ENCODE measurements around the gene BOLA2. TPM values are rescaled to one million over a fixed set of nuclear protein-coding genes. Genes with fewer than 3 reads are reported as not detected.
"Not testable (repeated sequence)": the region's sequence is repeated elsewhere in the genome, so short reads cannot be mapped to it uniquely, and the experiment has no call there.

The BOLA2 gene
- 7.5 TPM for polyA plus RNA-seq (ENCODE audit: insufficient read length)
- long read RNA-seq, donor 1, transcript BOLA2-201 (3 exons, 1,012 nt), result major isoform, 26 of 26 reads
- long read RNA-seq, donor 1, partial matches to known transcripts, result 0 of 26 reads
- long read RNA-seq, donor 1, other reads (novel, unspliced or antisense), result 0 of 26 reads
- long read RNA-seq, donor 2, transcript BOLA2-201 (3 exons, 1,012 nt), result major isoform, 22 of 22 reads
- long read RNA-seq, donor 2, partial matches to known transcripts, result 0 of 22 reads
- long read RNA-seq, donor 2, other reads (novel, unspliced or antisense), result 0 of 22 reads
- long read RNA-seq, donor 3, transcript BOLA2-201 (3 exons, 1,012 nt), result major isoform, 14 of 14 reads
- long read RNA-seq, donor 3, partial matches to known transcripts, result 0 of 14 reads
- long read RNA-seq, donor 3, other reads (novel, unspliced or antisense), result 0 of 14 reads
- long read RNA-seq, donor 4, transcript BOLA2-201 (3 exons, 1,012 nt), result major isoform, 7 of 7 reads
- long read RNA-seq, donor 4, partial matches to known transcripts, result 0 of 7 reads
- long read RNA-seq, donor 4, other reads (novel, unspliced or antisense), result 0 of 7 reads
- long read RNA-seq, donor 5, transcript BOLA2-201 (3 exons, 1,012 nt), result major isoform, 36 of 49 reads
- long read RNA-seq, donor 5, partial matches to known transcripts, result 13 of 49 reads
- long read RNA-seq, donor 5, other reads (novel, unspliced or antisense), result 0 of 49 reads
- long read RNA-seq, donor 6, transcript BOLA2-201 (3 exons, 1,012 nt), result major isoform, 35 of 41 reads
- long read RNA-seq, donor 6, partial matches to known transcripts, result 6 of 41 reads
- long read RNA-seq, donor 6, other reads (novel, unspliced or antisense), result 0 of 41 reads
- long read RNA-seq, donor 7, transcript BOLA2-201 (3 exons, 1,012 nt), result major isoform, 42 of 50 reads
- long read RNA-seq, donor 7, partial matches to known transcripts, result 8 of 50 reads
- long read RNA-seq, donor 7, other reads (novel, unspliced or antisense), result 0 of 50 reads
- long read RNA-seq, donor 8, transcript BOLA2-201 (3 exons, 1,012 nt), result major isoform, 9 of 9 reads
- long read RNA-seq, donor 8, partial matches to known transcripts, result 0 of 9 reads
- long read RNA-seq, donor 8, other reads (novel, unspliced or antisense), result 0 of 9 reads

DNA sequence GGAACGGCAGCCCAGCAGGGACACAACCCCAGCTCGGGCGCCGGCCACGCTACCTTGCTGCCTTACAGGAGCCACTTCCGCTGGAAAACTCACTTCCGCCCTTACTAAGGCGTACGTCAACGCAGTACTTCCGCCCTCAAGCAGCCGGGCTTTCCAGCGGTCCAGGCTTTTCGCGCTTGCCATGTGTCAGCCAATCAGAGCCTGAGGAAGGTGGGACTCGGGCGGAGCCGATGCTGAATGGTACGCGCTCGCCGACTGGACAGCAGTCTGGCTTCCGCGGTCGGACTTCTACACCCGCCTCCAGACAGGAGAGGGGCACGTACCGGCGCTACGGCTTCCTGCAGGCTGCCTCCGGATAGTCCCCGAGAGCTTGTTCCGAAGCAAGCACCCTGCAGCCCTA lies at the start of gene BOLA2, which contains the start of gene SLX1B:
TSS of gene BOLA2 (minus strand) at position 83 of the 400 bp plus-strand sequence. CDS start 98 bp downstream, outside the sequence.
TSS of gene SLX1B (plus strand) at position 265 of the 400 bp plus-strand sequence.
- not testable (repeated sequence) for DNase-seq

DNA sequence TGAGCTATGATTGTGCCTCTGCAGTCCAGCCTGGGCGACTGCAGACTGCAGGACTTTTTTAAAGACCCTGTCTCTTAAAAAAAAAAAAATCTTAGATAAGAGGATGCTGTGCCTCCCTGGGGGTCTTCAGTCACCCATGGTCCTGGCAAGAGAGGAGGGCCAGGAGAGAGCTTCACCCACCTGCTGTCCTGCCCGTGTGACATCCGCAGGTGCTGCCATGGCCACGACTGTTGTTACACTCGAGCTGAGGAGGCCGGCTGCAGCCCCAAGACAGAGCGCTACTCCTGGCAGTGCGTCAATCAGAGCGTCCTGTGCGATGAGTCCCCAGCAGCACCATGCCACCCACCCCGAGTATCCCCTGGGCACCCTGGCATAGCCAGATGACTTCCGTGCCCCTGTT lies 28.1 kb upstream of the BOLA2 start:
- not testable (repeated sequence) for DNase-seq

DNA sequence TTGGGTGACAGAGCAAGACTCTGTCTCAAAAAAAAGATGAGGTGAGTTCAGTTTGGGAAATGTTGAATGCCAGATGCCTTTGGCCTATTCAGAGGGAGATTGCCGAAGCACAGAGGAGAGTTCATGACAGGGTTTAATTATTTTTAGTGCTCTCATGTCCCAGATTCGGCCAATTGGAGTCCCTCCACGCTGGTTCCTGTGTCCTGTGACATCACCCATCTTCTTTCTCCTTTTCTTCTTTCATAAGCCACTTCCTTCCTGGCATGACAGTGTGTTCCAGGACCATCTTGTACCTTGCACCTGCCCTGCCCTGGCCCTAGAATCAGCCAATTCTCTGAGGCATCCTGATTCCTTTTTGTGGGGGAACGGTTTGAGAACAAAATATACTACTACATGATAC lies 17.9 kb upstream of the BOLA2 start:
- not testable (repeated sequence) for DNase-seq

DNA sequence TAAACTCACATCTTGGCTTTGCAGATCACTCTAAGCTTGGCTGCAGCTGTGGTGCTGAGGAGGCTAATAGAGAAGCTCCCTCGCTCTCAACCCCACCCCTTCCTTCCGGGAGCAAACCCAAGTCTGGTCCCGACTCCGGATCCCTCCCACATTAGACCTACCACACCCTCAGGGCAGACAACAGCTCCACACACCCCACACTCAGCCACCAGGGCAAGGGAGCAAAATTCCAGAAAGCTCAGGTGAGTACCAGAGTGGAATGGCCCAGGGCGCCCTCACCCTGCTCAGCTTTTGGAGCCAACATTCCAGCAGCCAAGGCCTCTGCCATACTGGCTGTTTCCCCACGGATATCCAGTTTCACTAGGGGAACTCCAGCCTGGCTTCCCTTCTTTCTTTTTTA lies 15.5 kb upstream of the BOLA2 start:
- not testable (repeated sequence) for DNase-seq

- not testable (repeated sequence) for DNase-seq
Measured at GRCh38 chr16:29467654-29468366, 13.7 kb upstream of the BOLA2 start.

DNA sequence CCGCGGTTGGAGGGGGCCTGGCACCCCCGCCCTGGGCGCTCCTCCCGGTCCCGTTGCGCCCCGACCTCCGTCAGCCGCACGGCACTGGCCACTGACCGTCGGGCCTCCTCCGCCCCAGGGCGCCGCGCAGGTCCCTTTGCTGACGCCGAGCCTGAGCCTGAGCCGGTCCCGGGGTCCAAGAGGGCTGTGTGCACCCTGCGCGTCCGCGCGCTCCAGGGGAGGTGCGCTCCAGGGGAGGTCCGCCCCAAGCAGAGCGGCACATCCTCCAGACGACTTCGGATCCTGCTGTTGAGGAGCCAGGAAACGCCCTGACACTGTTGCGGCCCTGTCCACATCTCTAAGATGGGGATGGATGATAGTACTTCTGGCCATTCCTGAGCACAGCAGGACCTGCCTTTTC lies 12.8 kb upstream of the BOLA2 start:
- not testable (repeated sequence) for DNase-seq

- DNase-seq, result not testable (repeated sequence)
Measured at GRCh38 chr16:29465985-29466824, 12.1 kb upstream of the BOLA2 start.

GRCh38 chr16:29460647-29461030 lies 6.5 kb upstream of the BOLA2 start:
- DNase-seq, result not testable (repeated sequence)

- not testable (repeated sequence) for DNase-seq
Measured at GRCh38 chr16:29459706-29460646, 5.8 kb upstream of the BOLA2 start, which contains the start of gene SULT1A4. Gene SULT1A4, plus strand, starts transcription at chr16:29459913. Its CDS starts 1,473 bp downstream, at chr16:29461386.

- not testable (repeated sequence) for DNase-seq
Measured at GRCh38 chr16:29457660-29458059, 3.5 kb upstream of the BOLA2 start.

GRCh38 chr16:29454828-29455227 lies 677 bp upstream of the BOLA2 start:
- DNase-seq, result not testable (repeated sequence)

DNA sequence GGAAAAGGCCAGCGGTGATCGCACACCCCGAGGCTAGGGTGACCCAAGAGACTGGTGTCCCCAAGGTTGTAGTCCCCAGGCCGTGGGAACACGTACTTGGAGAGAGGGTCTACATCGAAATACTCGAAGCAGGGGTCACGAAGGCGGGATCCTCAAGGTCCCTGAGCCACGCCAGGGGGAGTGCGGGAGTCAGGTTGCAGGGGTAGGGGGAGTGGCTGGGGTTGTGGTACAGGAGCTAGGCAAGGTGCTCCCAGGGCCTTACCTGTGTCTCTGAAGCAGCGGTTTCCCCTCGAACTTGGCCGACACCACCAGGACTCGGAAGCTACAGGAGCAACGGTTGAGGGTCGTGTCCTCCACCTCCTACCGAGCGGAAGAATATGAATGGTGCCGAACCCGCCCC lies 397 bp downstream of the BOLA2 start:
- not testable (repeated sequence) for DNase-seq

DNA sequence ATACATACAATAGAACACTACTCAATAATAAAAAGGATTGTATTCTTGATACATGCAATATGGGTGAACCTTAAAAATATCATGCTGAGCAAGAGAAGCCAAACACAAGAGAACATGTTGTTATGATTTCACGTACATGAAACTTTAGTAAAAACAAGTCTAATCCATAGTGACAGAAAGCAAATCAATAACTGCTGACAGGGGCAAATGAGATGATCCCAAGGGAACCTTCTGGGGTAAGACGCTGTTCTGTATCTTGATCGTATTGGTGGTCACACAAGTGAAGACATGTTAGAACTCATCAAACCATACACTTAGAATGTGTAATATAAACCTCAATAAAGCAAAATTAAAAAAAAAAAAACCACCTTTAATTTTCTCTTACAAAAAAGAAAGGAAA lies 28.8 kb downstream of the BOLA2 start:
- DNase-seq, result not testable (repeated sequence)

GRCh38 chr16:29423587-29423986 lies 30.6 kb downstream of the BOLA2 start:
- DNase-seq, result not testable (repeated sequence)

- DNase-seq, result not testable (repeated sequence)
Measured at GRCh38 chr16:29405249-29405648, 48.9 kb downstream of the BOLA2 start.

Data from left kidney (tissue), 8 donors.